NCI-H1694 (cell line): ENCODE results near the gene YKT6.
A peak's percentile ranks its signal among the peaks of the same experiment; 100 is the strongest.

Experiments
- DNase-seq: peaks from one replicate; lab custom pipeline; 2025; lab: John Stamatoyannopoulos, UW

YKT6 gene

DNA sequence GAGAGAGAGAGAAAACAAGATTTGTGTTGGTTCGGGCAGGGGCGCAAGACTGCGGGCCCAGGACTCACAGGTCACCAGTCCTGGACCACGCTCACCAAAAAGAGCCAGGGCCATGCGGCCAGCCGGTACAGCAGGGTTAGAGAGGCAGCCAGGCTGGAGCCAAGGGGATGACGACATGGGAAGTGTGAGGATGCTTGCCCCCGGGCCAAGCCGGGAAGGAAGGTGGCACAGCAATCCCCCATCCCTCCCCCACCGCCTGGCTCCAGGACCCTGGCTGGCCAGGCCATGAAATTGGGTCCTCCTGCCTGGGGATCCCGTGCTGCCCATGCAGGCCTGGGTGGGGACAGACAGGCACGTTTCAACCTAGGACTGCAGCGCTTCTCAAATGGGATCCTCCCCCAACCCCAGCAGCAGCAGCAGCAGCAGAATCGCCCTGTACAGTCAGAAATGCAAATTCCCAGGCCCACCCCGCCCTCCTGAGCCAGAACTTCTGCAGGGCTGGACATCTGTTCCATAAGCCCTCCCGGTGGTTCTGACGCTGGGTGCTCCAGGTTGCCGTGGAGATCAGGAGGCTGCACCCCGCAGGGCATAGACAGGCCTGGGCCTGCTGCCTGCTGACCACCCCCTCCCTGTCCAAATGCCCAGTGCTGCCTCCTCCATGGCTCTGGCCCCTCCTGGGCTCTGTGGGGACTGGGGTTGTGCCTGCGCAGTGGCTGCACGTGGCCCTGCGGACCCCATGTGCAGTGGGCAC is 35.0 kb downstream of the YKT6 start:
- DNase-seq = no peak

DNA sequence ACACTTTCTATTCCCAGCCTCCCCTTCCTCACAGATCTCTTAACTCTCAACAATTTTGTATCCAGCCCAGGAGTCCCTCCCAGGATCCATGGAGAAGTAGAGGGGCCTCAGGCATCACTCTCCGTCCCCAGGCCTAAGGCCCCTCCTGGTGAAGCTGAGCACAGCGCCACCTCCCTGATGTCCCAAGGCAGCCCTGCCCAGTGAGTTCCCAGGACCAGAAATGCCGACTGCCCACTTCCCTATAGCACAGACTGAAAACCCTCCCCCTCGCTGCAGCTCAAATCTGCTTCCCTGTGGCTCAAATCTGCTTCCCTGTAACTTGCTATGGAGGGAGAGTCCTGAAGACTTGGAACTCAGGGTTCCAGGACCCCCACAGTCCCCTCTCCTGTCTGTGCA is 35.6 kb downstream of the YKT6 start:
- DNase-seq = no peak

DNA sequence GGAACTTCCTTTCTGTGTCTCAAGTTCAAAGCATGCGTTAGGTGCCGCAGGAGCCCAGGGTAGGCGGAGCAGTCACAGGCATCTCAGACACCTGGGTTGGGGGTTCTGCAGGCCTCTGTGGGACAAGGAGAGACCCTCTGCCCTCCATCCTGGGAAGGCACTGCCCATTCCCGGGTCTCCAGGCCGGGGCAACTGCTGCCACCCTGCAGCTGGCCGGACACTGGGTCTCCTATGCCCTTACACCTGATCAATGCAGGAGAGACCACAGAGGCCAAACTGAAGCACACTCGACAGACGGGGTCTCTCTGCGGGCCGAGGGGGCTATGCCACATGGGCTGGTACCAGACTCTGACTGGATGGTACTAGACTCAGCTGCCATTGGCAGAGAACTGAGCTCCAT is 36.9 kb downstream of the YKT6 start:
- no peak for DNase-seq

DNA sequence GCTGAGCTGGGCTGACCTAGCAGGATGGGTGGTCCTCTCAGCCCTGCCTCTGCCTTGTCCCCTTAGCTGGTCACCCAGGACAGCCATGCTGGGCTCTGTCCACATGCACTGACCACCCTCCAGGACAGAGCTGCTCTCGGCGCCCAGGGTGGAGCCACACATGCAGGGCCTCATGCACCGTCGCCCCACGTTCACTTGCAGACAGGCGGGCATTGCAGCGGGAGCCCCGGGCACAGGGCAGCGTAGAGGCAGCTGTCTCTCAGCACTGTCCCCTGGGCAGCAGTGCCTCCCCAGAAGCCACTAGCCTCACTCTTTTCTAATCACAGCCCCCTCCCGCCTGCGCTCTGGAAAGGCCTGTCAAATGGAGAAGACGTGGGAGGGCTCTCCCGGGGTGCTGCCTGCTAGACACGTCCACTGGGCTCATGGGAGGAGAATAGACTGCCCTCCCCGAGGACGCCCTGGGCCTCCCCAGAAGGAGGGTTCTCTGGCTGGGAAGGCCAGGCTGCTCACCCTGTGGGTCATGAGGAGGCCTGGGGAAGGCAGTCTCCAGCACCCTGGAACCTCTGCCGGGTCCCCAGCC is 37.4 kb downstream of the YKT6 start:
- no peak for DNase-seq

DNA sequence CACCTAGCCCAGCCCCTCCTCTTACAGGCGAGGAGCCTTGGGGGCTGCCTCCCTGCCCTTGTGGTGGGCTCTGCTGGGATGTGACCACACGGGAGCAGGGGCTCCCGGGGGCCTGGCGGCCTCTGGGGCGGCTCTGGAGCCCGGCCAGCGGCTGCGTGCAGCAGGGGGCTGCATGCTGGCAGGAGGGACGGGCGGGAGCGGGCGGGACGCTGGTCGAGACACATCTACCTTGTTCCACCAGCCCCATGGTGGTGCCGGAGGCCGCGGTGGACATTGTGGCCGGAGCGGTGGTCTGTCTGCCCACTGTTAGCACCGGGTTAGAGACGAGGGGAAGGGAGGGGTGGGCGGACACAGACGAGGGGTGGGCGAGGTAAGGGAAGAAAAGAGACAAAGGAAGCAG is 38.6 kb downstream of the YKT6 start:
- DNase-seq = no peak

DNA sequence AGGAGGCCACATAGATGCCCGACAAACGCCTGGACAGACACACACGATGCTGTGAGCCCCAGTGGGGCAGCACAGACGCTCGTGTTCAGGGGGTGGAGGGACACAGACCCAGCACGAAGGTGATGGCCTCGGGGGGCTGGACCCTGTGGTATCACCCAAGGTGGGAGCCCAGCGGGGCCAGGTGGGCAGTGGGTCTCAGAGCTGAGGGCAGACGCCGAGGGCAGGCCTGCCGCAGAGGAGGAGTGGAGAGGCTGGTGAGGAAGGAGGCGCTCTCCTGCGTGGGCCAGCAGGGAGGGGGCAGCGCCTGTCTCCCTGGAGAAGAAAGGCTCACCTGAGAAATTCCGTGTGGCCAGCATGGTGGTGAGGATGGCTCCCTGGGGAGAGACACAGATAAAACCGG is 39.6 kb downstream of the YKT6 start:
- no peak for DNase-seq

DNA sequence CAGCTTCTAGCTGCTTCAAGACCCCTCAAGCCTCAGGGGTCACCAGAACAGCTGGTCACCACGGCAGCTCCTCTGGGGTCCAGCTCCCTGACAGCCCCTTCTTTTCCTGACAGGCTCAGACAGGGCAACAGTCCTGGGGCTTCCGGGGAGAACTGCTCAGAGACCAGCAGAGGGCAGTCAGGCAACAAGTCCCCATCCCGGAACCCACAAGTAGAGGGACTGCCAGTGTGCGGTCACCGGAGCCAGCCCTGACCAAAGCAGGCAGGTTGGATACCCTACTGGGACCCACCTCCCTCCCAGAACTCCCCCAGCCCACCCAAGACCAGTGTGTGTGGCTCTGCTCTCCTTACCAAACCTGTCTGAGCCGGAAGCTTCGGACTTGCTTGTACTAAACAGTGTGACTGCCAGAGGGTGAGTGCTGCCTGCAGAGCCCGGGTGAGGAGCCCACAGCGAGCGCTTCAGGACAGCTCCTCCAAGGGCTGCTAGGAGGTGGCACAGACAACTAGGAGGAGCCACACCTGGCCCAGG is 40.3 kb downstream of the YKT6 start:
- DNase-seq = peak; percentile 53

DNA sequence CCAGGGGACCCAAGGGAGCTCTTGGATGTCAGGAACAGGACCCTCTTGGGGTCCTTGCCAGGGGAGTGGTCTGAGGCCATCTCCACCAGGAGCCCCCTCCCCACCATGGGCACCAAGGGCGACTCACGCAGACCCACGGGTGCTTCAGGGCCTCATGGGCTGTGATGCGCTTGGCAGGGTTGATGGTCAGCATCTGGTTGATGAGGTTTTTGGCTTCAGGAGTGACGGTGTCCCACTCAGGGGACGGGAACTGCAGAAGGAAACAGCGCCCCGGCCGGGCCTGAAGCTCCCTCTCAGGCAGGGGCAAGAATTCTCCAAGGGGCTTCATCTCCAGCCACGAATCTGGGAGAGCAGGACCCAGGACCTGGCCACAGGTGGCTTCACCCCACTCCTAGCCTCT is 41.3 kb downstream of the YKT6 start:
- no peak for DNase-seq

DNA sequence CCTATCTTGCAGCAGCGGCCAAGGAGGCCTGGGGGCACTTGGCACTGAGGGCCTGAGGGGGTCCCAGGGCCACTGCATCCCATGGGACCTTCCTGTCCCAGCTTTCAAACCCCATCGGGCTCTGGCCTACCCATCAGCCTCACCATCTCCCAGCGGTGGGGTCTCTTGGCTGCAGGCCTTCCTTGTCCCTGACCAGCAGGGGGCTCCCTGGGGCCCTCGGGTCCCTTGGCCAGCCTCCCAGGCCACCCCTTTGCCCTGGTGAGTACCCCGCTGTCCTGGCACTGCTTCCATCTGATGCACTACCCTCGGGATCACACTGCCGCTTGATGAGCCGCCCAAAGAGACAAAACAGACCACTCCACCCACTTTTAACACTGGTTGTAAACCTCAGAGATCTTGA is 43.5 kb downstream of the YKT6 start:
- DNase-seq = no peak

DNA sequence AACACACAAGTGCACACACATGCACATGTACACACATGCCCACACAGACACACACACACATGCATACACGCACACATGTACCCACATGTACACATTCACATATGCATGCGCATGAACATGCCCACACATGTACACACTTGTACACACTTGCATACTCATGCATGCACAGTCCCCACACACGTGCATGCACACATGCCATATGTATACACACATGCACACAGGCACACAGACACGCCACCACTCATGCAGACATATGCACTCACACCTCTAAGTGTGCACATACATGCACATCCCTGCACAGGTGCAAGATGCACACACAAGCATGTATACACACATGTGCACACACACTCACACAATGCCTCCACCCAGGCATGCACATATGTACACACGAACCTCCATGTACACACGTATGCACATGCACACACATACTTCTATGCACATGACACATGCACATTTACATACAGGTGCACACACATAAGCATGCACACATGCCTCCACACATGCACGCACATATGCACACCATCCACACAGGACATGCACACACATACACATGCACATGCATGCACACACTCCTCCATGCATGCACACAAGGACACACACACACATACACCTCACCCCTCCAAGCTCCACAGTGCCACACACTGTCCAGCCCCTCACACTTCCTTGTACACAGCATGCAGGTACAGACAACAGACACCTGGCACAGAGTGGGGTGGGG is 45.8 kb downstream of the YKT6 start:
- no peak for DNase-seq

DNA sequence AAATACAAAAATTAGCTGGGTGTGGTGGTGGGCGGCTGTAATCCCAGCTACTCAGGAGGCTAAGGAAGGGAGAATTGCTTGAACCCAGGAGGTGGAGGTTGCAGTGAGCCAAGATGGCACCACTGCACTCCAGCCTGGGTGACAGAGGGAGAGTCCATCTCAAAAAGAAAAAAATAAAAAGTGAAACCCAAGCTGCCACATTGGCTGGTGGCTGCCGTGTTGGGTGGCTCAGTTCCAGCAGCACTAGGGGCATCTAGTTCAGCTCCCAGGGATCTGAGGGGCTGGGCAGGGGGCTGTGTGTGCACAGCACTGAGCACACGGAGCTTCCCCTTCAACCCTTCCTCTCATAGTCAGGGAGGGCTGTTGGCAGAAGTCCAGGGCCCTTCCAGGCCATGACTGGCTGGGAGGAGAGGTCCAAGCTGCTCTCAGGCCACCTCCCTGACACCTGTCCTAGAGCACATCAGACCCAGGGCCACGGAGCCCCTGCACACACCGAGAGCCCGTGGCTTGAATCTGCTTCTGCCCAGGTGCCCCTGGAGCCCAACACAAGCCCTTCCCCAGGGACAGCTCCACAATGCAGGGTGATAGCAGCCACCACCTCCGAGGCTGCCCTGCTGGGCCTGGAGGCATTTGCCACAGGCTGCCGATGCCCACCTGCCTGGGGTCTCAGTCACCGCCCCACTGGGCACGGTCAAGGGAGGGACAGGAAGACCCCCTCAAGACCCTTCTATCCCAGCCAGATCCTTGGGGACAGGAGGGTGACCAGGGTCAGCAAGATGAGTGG is 47.3 kb downstream of the YKT6 start:
- DNase-seq = no peak

DNA sequence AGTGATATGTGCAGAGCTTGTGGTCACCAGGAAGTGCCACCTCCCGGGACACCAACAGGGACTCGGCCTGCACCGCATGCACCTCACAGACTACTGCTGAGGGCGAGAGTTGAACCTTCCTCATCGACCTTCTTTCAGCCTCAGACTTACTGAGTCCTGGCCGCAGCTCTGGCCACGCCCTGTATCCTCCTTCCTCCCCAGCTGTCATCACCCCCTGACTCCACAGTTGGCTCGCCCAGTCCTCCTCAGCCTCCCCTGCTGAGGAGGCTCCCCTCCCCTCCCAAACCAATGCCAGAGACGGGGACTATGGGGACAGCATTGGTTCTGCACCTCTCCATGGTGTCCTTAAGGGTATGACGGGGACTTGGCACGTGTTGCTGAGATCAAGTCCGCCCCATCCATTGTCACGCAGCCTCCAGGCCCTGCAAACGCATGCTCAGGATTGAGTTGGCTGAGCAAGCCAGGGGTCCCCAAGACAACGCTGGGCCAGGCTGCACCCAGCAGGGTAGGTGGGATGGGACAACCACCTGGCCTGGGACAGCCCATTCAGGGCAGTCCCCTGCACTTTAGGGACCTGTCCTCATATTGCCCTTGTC is 49.0 kb downstream of the YKT6 start:
- DNase-seq = no peak

DNA sequence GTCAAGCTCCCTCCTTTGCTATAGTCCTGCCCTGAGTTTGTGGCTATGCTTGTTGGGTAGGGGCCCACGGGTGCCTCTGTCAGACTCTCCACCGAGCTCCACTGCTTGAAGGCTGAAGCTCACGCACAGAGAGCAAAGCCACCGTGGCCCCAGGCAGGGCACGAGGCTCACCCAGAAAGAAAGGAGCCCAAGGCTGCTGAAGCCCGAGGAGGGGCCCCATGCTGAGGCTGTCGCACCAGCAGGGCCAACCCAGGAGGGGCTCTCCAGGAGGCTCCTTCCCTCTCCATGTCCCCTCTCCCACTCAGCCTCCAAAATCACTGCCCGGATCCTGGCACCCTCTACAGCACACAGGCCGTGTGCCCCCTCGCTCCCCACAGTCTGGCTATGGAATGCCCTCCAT is 50.5 kb downstream of the YKT6 start:
- DNase-seq = no peak

DNA sequence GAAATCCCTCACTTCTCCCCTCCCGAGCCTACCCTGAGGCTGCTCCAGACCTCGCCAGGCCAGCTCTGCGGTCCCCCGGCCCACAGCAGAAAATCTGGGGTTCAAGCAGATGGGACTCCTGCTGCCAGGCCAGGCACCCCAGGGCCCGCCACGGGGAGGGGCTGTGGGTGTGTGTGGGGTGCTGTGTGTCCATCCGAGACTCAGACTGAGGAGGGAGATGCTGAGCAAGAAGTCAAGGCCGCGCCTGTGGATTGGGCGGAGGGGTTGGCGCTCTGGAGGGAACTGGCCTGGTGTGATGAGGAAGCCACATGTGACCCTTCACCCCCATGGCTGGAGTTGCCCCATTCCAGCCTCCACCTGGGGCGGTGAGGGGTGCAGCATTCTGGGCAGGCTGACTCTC is 51.1 kb downstream of the YKT6 start:
- DNase-seq = no peak

DNA sequence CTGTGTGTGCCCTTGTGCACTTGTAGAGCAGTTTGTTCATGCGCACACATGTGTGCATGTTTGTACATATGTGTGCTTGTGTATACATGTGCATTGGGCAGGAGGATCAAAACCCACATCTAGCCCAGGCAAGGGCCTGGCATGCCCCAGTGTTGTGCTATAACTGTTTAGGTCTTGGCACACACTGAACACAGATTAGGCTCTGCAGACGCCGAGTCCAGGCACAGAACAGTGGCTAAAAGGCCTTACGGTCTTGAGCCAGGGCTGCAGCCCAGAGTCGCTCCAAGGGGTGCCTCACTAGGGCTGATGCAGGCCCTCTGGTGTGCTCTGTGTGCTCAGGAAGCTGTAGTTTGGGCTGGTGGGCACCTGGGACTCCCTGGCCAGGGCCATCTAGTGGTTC is 55.7 kb downstream of the YKT6 start:
- no peak for DNase-seq

DNA sequence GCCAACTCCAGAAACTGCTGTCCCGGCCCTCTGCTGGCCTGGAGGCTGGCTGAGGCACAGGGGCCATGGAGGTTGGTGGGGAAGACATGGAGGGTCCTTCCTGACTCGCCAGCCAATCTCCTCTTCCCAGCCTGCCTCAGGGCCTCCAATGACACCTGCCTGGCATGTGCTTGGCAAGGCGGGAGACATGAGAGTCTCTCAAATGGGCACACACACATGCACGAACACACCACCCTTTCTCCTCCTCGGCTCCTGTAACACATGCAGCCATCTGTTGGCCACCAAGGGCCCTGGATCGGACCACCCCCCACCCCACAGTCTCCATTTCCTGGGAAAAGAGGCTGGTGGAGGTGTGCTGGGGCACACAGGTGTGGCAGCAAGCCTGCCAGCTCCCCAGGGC is 56.4 kb downstream of the YKT6 start:
- DNase-seq = no peak

DNA sequence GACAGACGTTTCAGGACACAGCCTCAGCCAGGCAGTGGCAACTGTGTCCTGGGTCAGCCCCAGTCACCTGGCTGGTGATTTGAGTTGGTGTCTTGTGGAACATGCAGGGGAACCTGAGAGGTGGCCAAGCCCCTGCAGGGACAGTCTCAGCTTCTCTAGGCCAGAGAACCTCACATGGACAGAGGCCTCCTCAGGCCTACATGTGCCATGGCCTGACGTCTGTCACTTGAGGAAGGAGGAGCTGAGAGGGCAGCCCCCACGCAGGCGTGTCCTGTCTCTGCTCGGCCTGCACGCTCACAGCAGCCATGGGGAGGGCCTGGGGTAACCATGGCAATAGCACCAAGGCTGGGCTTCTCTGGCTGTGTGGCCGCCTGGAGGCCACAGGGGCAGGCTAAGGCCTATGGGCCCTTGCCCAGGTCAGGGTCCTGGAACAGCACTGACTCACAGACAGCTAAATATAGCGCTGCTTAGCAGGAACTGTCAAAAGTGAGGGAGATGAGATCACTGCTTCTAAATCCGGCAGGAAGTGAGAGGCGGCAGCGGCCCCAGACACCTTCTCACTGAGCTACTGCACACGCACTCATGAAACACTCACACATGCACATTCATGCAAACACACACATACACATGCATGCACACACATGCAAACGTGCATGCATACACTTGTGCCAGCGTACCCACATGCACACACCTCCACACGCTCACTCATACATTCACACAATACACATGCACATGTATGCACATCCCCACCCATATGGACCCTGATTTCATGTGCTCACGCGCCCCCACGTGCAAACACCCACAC is 57.0 kb downstream of the YKT6 start:
- no peak for DNase-seq

DNA sequence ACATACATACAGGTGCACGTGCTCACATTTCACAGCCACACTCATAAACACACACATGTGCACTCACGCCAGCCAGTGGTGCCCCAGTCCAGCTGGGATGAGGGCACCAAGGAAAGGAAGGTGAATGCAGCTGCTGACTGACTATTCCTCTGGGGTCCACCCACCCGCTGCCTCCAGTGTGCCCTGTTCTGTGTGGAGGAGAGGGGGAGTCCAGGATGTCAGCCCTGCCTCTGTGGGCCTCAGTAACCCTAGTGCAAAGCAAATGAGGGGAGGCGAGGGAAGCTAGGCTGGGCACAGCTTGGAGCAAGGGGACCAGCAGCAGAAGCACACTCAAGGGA is 57.6 kb downstream of the YKT6 start:
- no peak for DNase-seq

DNA sequence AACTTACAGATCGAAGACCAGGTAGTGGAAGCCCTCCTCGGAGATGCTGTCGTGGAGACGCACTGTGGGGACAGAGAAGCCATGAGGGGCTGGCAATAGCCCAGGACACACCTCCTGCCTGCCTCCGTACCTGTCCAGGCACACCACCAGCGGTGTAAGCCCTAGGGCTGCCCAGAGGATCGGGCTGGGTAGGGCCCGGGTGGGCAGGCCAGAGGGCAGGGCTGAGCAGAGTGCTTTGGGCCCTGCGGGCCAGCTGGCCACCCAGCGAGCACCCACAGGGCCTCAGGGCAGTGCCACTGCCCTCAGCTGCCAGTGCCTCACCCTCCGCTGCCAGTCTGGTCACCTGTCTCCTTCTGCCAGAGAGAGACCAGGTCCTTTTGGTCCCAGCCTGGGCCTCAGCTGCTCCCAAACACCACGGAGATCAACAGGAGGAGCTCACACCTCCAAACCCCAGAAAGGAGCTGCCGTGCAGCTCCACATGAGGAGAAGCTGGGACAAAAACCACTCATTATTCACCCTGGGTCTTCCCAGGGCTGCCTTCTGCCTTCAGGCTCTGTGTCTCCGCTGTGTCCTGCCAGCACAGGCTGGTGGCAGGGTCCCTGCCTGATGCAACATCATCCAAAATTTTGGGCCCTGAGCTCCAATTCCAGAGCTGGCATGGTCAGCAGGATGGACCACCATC is 58.2 kb downstream of the YKT6 start:
- no peak for DNase-seq

DNA sequence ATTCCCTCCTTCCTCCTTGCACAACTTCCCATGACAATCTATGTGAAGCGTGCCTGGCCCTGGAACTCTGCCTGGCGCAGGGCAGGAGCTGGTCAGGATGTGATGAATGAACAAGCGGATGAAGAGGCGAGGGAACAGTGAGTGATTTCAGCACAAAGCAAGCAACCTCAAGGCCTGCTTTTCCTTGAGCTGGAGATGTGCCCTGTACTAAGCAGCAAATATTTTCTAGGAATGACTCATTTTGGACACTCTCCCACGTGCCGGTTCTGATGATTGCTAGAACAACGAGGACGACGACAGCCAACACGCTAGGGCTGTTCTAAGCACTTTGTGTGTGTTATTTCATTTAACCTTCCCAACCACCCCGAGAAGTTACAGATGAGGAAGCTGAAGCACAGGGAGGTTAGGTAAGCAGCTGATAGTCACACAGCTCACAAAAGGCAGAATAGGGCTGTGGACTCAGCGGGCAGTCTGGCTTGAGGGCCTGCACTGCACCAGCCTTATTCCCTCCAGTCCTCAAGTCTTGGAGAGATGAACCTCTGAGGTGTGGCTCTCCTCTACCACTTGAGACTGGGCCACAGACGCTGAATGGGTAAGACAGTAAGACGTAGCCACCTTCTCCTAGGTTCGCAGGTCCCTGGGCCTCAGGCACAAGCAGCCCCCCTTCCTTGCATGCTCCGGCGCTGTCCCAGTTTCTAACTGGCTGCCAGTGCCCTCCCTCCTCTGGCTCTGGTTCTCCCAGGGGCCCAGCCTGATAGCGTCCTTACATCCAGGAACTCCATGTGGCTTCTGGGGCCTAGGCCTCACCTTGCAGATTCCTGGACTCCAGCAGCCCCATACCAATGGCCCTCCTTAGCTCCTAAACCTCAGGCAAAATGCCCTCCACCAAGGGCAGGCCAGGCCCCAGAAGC is 59.0 kb downstream of the YKT6 start:
- no peak for DNase-seq
